NCI-H187 treated with DMSO at 0.1 percent for 48 hours (cell line): ENCODE data around the gene CYP26B1.

Experiments
- DNase-seq: peaks from one replicate; lab custom pipeline; 2025; lab: John Stamatoyannopoulos, UW

Gene CYP26B1, protein sequence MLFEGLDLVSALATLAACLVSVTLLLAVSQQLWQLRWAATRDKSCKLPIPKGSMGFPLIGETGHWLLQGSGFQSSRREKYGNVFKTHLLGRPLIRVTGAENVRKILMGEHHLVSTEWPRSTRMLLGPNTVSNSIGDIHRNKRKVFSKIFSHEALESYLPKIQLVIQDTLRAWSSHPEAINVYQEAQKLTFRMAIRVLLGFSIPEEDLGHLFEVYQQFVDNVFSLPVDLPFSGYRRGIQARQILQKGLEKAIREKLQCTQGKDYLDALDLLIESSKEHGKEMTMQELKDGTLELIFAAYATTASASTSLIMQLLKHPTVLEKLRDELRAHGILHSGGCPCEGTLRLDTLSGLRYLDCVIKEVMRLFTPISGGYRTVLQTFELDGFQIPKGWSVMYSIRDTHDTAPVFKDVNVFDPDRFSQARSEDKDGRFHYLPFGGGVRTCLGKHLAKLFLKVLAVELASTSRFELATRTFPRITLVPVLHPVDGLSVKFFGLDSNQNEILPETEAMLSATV

DNA sequence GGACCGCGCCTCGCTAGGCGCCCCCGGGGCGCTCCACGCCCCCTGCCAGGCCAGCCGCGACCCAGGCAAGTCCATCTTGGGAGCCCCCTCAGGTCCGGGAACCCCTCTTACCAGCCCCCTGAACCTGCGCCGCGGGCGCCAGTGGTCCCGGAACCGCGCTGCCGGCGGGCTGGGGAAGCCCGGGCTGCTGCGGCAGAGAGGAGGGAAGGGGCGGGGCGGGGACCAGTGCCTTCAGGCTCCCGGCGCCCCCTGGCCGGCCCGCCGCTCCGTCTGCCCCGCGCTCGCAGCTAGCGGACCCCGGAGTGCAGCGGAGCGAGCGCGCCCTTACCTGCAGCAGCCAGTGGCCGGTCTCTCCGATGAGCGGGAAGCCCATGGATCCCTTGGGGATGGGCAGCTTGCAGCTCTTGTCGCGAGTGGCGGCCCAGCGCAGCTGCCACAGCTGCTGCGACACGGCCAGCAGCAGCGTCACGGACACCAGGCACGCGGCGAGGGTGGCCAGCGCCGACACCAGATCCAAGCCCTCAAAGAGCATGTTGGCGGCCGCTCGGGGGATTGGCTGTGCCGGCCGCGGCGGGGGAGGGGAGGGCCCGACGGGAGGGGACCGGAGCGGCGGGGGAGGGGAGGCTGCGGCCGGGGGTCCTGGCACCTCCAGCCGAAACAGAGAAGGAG, at the start of gene CYP26B1:
Gene CYP26B1, minus strand, starts transcription at position 560 of the 669 bp plus-strand sequence. Its CDS starts 28 bp downstream, at position 532.
- DNase-seq, result no peak

DNA sequence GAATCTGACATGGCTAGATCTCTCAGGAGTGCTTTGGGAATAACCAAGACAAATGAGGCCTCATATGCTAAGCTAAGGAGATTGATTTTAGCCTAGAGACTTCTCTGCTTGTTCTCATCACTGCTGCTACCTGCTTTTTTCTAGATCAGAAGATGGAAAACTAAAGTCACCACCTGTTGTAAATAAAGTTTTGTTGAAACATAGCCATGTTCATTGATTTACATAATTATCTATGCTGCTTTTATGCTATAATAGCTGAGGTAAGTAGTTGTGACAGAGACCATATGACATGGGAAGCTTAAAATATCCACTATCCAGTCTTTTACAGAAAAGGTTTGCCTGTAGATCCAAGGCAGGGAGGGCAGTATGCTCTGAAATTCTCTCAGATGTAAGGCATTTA, 46.1 kb upstream of the CYP26B1 start:
- no peak for DNase-seq

DNA sequence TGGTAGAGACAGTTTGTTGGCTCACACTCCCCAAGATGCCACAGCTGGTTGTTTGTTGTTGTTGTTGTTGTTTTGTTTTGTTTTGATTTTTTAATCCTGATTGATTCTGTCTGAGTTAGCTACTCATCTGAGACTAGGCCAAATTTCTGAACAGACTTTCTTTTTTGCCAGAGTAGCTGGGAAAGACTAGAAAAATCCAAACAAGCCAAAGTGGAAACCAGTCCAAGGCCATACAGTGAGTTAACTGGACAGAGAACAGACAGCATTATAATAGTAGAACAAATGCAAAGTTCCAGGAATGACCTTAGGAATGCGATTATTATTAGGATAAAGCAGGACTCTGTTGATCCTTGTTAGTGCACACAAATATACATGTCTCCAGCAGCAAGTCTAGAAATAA, 43.8 kb upstream of the CYP26B1 start:
- DNase-seq, result no peak

DNA sequence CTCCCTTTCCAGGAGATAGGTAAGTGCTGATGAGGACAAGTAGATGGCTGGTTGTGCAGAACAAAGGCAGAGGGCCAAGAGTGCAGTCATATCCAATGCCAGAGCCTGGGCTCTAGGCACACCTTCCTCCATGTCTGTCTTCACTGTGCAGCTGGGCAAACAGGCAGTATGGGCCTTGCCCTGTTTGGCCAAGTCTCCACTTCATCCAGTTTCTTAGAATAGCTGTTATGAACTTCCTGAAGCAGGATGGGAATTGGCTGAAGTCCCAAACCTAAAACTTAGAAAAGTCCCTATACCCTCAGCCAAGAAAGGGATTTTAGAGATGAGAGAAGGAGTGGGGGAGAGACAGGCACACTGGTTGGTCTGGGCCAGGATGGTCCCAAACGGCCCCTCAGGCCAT, 37.5 kb upstream of the CYP26B1 start:
- no peak for DNase-seq

DNA sequence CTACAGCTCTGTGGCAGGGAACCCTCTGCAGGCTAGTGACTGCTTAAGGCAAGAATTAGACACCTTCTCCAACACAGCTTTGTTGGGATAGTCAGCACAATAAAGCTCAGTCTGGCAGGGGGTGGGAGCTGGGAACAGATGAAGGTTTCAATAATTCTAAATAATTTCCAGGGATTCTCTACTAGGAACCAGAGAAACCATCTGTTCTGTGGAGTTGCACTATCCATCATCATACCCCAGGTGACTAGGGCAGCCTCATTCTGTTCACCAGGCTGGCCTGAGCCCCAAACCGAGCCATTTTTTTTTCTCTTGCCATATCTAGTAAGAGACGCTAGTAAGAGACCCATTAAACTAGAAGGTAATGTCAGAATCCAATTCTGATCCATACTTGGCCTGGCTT, 35.8 kb upstream of the CYP26B1 start:
- DNase-seq, result no peak

DNA sequence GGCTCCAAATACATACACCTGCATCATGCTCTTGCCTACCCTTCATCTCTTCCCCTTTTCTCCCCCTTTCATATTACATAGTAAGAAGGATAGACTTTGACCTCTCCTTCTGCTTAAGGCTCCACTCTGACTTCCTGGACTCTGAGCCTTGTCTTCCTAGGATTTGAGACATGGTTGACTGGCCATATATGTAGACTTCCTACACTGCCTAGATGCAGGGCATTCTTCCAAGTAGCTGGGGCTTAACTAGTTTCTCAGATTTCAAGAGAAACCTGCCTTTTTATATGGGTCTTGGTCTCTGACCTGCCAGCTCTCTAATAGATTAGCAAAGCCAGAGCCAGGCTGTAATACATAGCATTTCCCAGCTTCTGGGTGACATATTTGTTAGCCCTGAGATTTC, 35.4 kb upstream of the CYP26B1 start:
- no peak for DNase-seq

DNA sequence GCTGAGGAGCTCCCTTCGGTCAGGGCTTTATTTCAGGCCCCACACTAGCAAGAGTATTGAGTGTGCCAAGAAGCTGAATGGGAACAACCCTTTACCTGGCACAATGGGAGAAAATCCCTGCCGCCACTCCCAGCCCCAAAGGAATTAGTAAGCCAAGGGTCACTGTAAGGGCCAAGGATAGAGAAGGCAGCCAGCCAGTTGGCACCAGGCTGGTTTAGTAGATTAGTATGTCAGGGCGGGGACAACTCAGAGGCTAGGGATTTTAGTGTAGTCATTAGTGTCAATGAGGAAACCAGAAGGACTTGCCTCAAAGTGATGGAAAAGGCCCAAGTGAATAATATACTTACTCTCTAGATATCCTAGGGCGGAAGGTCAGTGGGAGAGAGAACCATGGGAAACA, 34.9 kb upstream of the CYP26B1 start:
- DNase-seq, result no peak

DNA sequence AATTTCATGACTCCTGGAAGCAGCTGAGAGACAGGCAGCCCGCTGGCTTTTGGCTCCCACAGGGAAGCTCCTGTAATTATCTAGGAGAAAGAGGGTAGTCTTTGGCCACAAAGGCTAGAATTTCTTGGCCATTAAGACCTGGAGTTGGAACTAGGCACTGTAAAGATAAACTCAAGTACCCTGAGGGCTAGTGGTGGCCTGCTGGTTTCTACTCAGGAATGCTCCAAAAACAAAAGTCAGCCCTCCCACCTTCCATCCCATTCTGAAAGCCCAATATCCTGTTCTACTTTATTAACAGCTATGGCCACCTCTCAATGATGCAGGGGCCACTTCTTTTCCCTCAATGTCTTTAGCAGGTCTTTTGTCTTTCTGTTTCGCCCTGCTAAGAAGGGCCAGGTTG, 34.0 kb upstream of the CYP26B1 start:
- DNase-seq, result no peak

DNA sequence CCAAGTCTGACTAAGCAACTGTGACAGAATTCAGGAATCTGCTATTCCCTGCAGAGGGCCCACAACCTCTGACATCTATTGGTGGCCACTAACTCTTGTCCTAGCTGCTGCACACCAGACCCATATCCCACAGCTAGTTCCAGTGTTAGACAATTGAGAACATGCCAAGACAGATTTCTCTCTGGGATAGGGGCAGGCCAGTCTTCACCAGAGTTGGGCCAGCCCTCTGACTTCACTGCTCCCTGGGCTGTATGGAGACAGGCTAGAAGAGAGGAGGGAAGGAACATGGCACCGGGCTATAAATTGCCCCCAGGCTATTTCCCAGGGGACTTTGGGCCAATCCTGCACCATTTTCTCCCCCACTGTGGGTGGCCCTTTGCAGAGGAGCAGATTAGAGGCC, 32.7 kb upstream of the CYP26B1 start:
- DNase-seq, result no peak

DNA sequence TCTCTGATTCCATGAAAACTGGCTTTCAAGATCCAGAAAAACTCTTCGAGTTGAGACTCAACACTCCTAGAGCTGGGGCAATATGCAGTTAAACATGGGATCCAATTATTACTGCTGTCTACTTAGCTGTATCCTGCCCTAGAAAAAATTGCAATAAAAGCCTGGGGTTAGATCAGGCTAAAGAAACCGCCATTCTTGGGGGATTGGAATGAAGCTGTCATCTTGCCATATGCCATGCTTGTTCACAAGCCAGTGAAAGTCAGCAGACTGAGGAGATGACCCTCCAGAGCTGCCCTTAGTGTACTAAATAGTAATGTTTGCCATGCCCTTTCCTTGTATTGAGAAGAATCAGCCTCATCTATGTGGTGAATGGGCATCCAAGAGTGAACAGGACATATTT, 30.9 kb upstream of the CYP26B1 start:
- no peak for DNase-seq

DNA sequence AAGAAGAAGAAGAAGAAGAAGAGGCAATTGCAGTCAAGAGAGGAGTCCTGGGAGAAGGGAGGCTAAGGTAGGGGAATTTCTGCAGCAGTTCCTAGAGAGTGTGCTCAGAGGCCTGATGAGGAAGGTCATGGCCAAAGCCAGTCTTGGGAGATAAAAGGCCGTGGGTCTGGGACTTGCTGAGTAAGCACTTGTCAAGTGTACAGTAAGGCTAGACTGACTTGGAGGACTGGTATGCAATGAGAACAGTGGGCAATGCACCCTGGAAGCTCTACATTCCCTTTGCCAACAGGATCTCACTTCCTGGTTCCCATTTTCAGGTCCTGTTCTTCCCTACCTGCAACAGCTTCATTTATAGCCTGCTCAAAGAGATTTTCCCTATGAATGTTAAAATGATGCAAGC, 28.6 kb upstream of the CYP26B1 start:
- DNase-seq, result no peak

DNA sequence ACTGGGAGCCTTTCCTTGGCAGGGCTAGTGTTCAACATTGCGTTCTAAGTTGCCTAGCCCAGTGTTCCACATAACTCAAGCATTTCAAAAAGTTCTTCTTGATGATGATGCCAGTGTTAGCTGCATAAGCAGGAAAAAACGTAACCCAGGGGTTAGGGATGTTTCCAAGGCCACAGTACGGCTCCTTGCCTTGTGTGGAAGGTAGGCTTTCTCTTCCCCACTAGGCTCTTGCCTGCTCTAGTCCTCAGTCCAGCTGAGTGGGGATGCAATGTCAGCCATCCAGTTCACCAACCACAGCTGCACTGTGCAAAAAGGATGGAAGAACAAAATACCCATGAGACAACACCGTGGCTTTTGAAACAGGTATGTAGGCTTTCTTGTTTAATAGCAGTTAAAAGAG, 28.0 kb upstream of the CYP26B1 start:
- DNase-seq, result no peak

DNA sequence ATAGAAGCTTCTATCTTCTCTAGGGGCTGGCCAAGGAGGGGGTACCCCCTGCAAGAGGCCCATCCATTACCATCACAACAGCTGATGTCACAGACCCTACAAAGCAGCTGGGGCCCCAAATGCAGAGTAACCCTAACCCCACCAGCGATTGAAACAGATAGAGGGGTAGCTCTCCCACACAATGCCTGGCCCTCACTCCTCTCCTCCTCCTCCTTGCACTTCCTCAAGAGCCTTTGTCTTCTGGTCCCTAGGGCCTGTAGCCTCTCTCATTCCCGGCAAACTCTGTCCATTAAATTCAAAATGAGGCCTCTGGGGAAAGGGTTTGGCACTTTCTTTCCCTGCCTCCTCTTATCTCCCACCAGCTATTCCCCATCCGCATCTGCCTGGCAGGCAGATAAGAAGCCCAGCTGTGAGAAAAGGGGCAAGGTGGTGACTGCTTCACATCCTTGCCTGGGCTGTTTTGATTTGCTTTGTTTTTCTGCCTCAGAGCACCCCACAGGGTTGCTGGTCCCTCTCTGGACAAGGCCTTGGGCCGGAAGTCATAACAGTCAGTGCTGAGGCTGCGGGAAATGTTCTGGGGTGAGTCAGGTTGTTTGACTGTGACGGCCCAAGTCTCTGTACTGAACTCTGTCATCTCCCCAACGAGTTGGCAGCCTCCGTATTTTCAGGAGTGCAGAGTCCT, 26.1 kb upstream of the CYP26B1 start:
- DNase-seq, result no peak

DNA sequence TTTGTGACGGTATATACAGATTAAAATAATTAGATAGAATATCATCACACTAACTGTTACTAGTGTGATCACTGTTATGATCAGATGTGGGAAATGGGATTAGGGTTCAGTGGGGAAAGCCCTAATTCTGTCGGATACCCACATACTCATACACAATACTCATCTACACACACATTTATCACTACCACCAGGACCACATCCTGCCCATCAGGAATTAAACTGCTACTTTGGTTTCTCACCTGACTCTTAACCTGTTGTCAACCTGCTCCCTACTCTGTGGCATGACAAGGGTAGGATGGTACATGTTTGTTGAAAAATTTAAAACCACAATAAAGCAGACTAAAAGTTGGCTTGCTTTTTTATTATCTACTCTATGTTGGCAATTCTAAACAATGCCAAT, 24.8 kb upstream of the CYP26B1 start:
- no peak for DNase-seq

DNA sequence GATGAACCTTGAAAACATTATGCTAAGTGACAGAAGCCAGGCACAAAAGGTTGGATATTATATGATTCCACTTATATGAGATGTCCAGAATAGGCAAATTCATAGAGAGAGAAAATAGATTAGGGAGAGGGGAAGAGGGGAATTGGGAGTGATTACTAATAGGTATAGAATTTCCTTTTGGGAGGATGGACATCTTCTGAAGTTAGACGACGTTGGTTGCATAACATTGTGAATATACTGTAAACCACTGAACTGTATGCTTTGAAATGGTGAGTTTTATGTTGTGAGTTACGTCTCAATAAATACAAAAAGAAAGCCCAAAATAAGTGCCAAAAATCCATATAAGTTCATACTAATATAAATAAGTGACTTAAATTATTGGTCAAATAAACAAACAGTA, 18.6 kb upstream of the CYP26B1 start:
- DNase-seq, result no peak

DNA sequence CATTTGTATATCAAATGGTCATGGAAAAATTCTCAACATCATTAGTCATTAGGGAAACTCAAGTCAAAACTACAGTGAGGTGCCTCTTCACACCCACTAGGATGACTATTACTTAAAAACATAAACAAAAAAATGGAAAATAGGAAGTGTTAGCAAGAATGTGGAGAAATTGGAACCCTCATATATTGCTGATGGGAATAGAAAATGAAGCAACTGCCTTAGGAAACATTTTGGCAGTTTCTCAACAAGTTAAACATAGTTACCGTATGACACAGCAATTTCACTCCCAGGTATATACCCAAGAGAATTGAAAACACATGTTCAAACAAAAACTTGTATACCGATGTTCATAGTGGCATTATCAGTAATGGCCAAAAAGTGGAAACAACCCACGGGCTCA, 18.1 kb upstream of the CYP26B1 start:
- DNase-seq, result no peak

DNA sequence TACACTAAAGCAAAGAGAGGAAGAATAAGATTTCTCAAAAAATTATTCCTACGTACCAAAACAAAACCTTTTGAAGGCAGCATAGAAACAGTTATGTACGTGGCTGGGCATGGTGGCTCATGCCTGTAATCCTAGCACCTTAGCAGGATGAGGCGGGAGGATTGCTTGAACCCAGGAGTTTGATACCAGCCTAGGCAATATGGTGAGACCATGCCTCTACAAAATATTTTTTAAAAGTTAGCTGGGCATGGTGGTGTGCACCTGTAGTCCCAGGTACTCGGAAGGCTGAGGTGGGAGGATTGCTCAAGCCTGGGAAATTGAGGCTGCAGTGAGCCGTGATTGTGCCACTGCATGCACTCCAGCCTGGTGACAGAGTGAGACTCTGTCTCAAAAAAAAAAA, 14.9 kb upstream of the CYP26B1 start:
- no peak for DNase-seq

DNA sequence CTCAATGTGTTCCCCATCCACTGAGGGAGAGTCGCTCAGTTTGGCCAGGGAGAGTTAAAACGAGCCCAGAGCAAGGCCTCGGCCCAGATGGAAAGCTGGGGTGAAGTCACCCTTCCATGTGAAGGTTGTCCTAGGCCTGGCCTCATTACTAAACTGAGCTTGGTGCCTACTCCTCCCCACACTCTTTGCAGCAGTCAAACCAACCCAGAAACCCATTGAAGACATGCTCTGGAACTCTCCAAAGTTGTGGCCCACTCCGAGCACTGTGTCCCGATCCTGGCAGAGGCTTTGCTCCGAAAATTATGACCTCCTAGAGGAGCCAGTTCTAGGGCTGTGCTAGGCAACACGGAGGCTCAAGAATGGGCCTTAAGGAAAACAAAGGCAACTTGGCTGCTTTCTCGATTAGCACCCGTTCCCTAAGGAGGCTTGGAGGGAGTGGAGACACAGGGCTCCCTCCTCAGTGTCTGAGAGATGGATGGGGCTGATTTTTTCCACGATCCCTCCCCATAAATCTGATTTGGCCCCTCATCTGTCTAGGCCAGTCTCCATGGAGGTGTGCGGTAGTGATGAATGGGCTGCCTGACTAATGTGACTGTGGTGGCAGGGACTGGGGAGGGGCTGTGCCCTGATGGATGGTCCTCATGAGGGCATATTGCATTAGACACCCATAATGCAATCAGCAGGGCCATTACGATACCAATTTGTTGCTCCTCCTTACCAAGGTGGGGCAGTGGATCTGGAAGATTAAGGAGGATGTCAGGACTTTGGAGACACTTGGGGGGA, 11.7 kb upstream of the CYP26B1 start:
- no peak for DNase-seq

DNA sequence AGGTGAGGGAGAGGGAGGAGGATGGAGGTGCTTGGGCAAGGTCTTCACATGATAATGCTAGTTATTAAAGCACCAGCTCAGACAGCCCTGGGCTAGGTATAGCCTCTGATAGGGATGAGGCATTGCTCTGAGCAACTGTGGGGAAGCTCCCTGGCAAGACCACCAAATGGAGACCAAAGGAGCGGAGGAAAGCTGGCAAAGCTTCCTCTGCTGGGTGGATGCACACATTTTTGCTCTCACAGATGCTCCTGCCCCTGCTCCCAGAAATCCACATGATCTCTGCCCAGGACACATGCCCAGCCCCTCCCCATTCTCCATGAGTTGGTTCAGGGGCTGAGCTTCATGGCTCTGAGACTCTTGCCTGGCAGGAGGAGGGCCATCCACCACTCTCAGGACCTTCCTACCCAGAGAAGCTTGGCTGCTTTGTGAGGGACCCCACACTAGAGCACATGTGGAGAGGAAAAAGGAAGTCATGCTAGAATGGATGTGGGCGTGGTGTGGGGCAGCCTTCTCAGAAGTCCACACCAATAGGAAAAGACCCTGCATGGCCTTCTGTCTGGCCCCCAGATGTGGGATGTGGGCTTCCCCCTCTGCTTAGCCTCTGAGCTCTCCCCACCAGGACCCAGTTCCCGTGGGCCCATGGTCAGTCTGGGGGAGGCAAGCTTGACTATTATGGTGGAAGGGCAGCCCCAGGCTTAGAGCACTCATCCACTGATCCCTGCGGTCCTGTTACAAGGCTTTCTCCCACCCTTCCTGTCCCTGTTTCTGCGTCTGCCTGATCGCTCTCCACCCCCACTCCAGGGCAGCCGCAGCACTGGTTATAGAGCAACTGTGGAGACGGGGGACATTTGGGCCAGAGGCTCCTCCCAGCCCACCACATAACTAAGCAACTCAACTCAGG, 10.5 kb upstream of the CYP26B1 start:
- no peak for DNase-seq

DNA sequence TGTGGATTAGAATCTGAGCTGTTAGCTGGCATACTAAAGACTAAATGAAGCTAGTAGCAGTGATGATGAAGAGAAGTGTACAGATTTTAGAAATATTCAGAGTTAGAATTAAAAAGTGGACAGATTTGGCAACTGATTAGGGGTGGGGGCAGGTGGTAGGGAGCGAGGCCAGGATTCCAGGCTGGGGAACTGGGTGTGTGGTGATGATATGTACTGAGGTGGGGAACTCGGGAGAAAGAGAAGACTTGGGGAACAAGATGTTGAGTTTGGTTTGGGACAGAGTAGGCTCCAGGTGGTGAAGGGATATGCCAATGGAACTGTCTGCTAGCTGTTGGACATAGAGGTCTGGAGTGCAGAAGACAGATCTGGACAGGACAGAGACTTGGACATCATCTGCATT, 9.2 kb upstream of the CYP26B1 start:
- no peak for DNase-seq

DNA sequence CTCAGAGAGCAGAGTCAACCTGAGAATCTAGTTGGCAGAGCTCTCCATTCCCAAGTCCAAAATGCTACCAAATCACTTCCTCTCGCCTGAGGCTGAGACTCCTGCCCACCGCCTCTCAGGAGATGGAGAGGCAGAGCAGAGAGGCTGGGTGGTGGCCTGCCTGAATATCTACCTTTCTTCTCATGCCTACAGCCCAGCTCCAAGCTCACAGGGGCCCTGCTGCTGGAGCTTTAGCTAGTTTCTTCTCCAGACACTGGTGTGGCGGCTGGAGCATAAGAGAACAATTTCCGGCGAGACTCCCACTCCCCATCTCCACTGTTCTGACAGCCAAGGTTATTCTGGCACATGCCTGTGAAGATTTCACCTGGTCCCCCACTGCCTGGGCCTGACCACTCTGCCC, 8.1 kb upstream of the CYP26B1 start:
- no peak for DNase-seq
